ENCODE measurements around the gene ADGRG3. TPM values are rescaled to one million over a fixed set of nuclear protein-coding genes. Genes with fewer than 3 reads are reported as not detected.

ADGRG3 gene
- total and polyA plus RNA-seq, 2 of the 13 experiments (the other 11 are each of a cell fraction or from before 2014, with no cell fraction given), result 2.7 to 11.8 TPM

- TF ChIP-seq ZFP1 (CRISPR knock-in tag; IDR thresholded peaks at IDR 0.05), result 0 out of 2 replicates have a peak, but pooled peaks have one; percentile 30
- TF ChIP-seq ARID3A (IDR thresholded peaks at IDR 0.05; ENCODE audit: low read depth, low read length), result no peak
- no peak for TF ChIP-seq ZSCAN20 (CRISPR knock-in tag; IDR thresholded peaks at IDR 0.05; ENCODE audit: borderline replicate concordance)
- no peak for TF ChIP-seq FOXP4 (CRISPR knock-in tag; IDR thresholded peaks at IDR 0.05)
- no peak for TF ChIP-seq AKNA (CRISPR knock-in tag; IDR thresholded peaks at IDR 0.05; ENCODE audit: borderline replicate concordance)
- TF ChIP-seq ZNF800 (CRISPR knock-in tag; IDR thresholded peaks at IDR 0.05), result peak; percentile 28; the same call in 1 of the 2 replicates
- TF ChIP-seq ZBTB42 (CRISPR knock-in tag; IDR thresholded peaks at IDR 0.05), result no peak
- no peak for TF ChIP-seq JUNB (CRISPR knock-in tag; IDR thresholded peaks at IDR 0.05; ENCODE audit: borderline replicate concordance)
- no peak for TF ChIP-seq ONECUT2 (CRISPR knock-in tag; IDR thresholded peaks at IDR 0.05)
- no peak for TF ChIP-seq GABPA (IDR thresholded peaks at IDR 0.05; ENCODE audit: low read depth, low read length)
- peak; percentile 49; the same call in 1 of the 2 replicates for TF ChIP-seq GABPA (CRISPR knock-in tag; IDR thresholded peaks at IDR 0.05; ENCODE audit: low read depth)
- TF ChIP-seq FOXK1 (CRISPR knock-in tag; IDR thresholded peaks at IDR 0.05; ENCODE audit: borderline replicate concordance, low read depth), result peak; percentile 18; the same call in 1 of the 2 replicates
- TF ChIP-seq BCL6 (CRISPR knock-in tag; IDR thresholded peaks at IDR 0.05), result 0 out of 2 replicates have a peak, but pooled peaks have one; percentile 30
- TF ChIP-seq ZEB1 (IDR thresholded peaks at IDR 0.05; ENCODE audit: insufficient replicate concordance, low read depth), result no peak
- no peak for TF ChIP-seq ZSCAN22 (CRISPR knock-in tag; IDR thresholded peaks at IDR 0.05)
- no peak for TF ChIP-seq ZNF891 (CRISPR knock-in tag; IDR thresholded peaks at IDR 0.05)
- TF ChIP-seq CC2D1A (CRISPR knock-in tag; IDR thresholded peaks at IDR 0.05), result no peak
- TF ChIP-seq ZMAT5 (CRISPR knock-in tag; IDR thresholded peaks at IDR 0.05; ENCODE audit: borderline replicate concordance, low read depth), result no peak
These were observed 52.1 kb downstream of the ADGRG3 start (continued) for GRCh38 chr16:57720142-57720575.

Data from HepG2 (cell line).